Naive thymus-derived CD8-positive, alpha-beta T cell (primary cell): ENCODE data around the gene AJAP1. TPM values are rescaled to one million over a fixed set of nuclear protein-coding genes. Genes with fewer than 3 reads are reported as not detected.

Experiments
- ATAC-seq, 2 donors: fragments of 150-1000 bp; cut with Tn5 transposase in 1 of 2; sonication (Bioruptor Pico), chemical (Tn5 transposase) in 1 of 2; 1 replicate in 1 of 2; 2 replicates in 1 of 2; pipeline ENCODE4 v1.10.0; 2021; ENCODE audit warnings: mild to moderate bottlenecking in 2 of 2, moderate library complexity in 2 of 2
- POLR2A ChIA-PET: fragments of 350-600 bp; sonication (Branson Sonifier 250); formaldehyde crosslinking; loops from one replicate; lab custom pipeline; 2021; ENCODE audit warnings: antibody characterized with exemption; lab: Charles Lee
- DNase-seq, 10 donors: peaks; one replicate each; pipeline versions ENCODE4 v3.0.0 to v3.0.0-alpha.2; 2020 to 2022
- H3K27ac Mint-ChIP-seq, 10 donors: one replicate each; pipeline ENCODE4 v1.8.0; 2020 to 2022; ENCODE audit warnings: mild to moderate bottlenecking in 10 of 10, mixed read lengths in 10 of 10, moderate library complexity in 4 of 10, inconsistent platforms in 1 of 10
- H3K27me3 Mint-ChIP-seq, 5 donors: one replicate each; pipeline ENCODE4 v1.8.0; 2021 to 2022; ENCODE audit warnings: mixed read lengths in 5 of 5
- H3K36me3 Mint-ChIP-seq, 3 donors: one replicate each; pipeline ENCODE4 v1.8.0; 2020 to 2022; ENCODE audit warnings: mixed read lengths in 3 of 3, mild to moderate bottlenecking in 2 of 3, inconsistent platforms in 1 of 3
- H3K4me1 Mint-ChIP-seq, 4 donors: one replicate each; pipeline ENCODE4 v1.8.0; 2021 to 2022; ENCODE audit warnings: mixed read lengths in 4 of 4
- H3K4me3 Mint-ChIP-seq, 10 donors: one replicate each; pipeline ENCODE4 v1.8.0; 2020 to 2022; ENCODE audit warnings: mild to moderate bottlenecking in 10 of 10, mixed read lengths in 10 of 10, moderate library complexity in 6 of 10, inconsistent platforms in 1 of 10
- H3K9me3 Mint-ChIP-seq, 9 donors: one replicate each; pipeline ENCODE4 v1.8.0; 2020 to 2022; ENCODE audit warnings: mixed read lengths in 9 of 9, mild to moderate bottlenecking in 3 of 9, inconsistent platforms in 1 of 9, moderate library complexity in 1 of 9
- polyA plus RNA-seq, 3 donors: library from polyadenylated mRNA; unstranded; fragments of 300-500 nt; fragmentation: Illumina TruSeq; gene quantifications; one replicate each; pipeline ENCODE4 v1.2.3, GENCODE V29; 2021
- total RNA-seq, 8 experiments: library from RNA in 2 of 8; stranded (reverse) in 2 of 8; gene quantifications; one replicate each; pipeline ENCODE4 v1.2.3 and lab custom pipeline; 2021 to 2026

Gene AJAP1
- total and polyA plus RNA-seq, 5 experiments from 2014 or later: 0.01 to 0.21 (median 0.11) TPM; not detected in 2

DNA sequence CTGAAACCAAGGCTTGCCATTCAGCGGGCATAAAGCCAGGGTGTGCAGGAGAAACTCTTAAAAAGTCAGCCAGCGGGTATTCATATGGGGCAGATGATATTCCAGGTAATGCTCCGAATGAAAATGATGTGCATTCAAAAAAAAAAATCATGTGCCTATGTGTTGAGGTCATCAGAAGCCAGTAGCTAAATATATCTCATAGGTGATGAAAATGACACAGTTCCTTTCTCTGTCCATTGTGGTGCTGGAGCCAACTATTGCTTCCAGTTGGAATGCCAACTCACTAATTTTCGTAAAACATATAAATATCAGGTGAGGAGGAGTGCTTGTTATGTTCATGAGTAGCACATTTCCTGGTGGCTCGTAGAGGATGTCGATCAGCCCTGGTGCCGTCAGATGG is 23.2 kb downstream of the AJAP1 start:
- H3K27ac Mint-ChIP-seq: no peak overlapping the region
- H3K4me3 Mint-ChIP-seq: no peak overlapping the region
- DNase-seq (no peak), ATAC-seq (no peak)
- POLR2A ChIA-PET: no interaction called here
- H3K27me3 Mint-ChIP-seq: peaks cover 2 to 19% (median 3%) of the 10 kb centered on the region in 5 donors
- no peaks in the 10 kb centered on the region for H3K36me3 Mint-ChIP-seq
- no peaks in the 10 kb centered on the region for H3K4me1 Mint-ChIP-seq
- H3K9me3 Mint-ChIP-seq: peaks cover 5 to 36% (median 21%) of the 10 kb centered on the region in 9 donors

DNA sequence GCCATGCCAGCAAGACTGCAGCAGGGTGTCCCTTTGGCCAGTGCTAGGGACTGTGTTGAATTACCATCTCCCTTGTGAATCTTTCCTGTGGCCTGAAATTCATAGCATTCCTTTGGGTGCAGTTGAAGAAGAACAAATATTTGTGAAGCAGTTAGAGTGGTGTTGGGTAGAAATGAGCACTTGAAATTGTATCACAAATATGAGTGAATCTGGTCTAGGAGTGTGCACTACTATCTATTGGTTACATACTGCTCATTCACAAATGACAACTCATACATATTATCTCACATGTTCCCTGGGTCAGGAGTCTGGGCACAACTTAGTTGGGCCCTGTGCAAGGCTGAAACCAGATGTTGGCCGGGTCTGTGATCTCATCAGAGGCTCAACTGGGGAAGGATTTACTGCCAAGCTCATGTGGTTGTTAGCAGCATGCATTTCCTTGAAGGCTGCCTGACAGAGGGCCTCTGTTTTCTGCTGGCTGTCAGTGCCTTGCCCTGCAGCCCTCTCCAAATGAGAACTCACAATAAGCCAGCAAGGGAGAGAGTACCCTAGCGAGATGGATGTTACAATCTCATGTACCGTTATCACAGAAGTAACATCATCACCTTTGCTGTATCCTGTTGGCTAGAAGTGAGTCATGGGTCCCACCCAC is 23.8 kb downstream of the AJAP1 start:
- Mint-ChIP-seq H3K4me3 (no peak overlapping the region), H3K9me3 (peaks cover 5 to 36% (median 21%) of the 10 kb centered on the region in 9 donors), H3K27ac (no peak overlapping the region), H3K27me3 (peaks cover 2 to 19% (median 3%) of the 10 kb centered on the region in 5 donors), H3K36me3 (no peaks in the 10 kb centered on the region), H3K4me1 (no peaks in the 10 kb centered on the region)
- ATAC-seq: no peak
- POLR2A ChIA-PET: no interaction called here
- DNase-seq: no peak

DNA sequence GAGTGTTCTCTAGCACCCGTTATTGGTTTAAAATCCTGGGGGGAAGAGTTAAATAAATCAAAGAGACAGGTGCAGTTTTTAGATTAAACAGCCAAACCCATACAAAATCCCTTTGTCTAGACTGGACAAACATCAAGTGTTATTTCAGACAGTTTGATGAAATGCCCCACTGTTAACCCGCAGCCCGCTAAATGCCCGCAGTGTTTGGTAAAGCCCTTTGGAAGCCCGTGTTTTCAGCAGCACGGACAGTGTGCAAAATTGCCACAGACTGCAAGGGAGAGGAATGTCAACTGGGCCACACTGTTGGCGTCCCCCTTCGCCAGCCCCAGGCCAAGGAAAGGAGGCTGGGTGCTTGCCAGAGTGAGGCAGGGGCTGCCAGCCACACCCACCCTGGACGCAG is 26.6 kb downstream of the AJAP1 start:
- no peak overlapping the region for H3K4me3 Mint-ChIP-seq
- ATAC-seq: no peak

DNA sequence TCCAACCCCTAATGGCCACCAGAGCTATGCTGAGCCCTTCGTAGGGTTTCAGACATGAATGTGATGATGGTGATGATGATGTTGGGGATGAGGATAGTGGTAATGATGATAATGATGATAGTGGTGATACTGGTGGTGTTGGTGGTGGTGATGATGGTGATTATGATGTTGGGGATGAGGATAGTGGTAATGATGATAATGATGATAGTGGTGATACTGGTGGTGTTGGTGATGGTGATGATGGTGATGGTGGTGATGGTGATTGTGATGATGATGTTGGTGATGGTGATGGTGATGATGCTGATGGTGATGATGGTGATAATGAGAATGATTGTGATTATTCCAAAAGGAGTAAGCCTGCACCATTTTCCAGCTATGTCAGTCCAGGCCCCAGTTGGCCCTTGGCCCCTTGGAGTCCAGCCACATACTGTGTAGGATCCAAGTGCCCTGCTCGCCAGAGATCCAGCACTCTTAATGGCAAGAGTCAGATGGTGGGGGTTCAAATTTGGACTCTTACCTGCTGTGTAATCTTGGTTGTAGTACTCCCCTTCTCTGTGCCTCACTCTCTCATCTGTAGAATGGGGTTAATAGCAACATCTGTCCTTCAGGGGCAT is 28.3 kb downstream of the AJAP1 start:
- Mint-ChIP-seq H3K36me3 (no peaks in the 10 kb centered on the region), H3K9me3 (peaks cover 5 to 31% (median 19%) of the 10 kb centered on the region in 9 donors), H3K4me1 (no peaks in the 10 kb centered on the region), H3K27ac (no peak overlapping the region), H3K27me3 (peaks cover 3 to 22% (median 18%) of the 10 kb centered on the region in 5 donors), H3K4me3 (no peak overlapping the region)
- DNase-seq: no peak
- no peak for ATAC-seq
- POLR2A ChIA-PET: no interaction called here

More for the DNA sequence above, 26.6 kb downstream of the AJAP1 start:
- Mint-ChIP-seq H3K27me3 (peaks cover 4 to 16% (median 10%) of the 10 kb centered on the region in 5 donors), H3K27ac (no peak overlapping the region), H3K9me3 (peaks cover 5 to 36% (median 21%) of the 10 kb centered on the region in 9 donors), H3K36me3 (no peaks in the 10 kb centered on the region), H3K4me1 (no peaks in the 10 kb centered on the region)
- POLR2A ChIA-PET: no interaction called here
- DNase-seq: no peak

DNA sequence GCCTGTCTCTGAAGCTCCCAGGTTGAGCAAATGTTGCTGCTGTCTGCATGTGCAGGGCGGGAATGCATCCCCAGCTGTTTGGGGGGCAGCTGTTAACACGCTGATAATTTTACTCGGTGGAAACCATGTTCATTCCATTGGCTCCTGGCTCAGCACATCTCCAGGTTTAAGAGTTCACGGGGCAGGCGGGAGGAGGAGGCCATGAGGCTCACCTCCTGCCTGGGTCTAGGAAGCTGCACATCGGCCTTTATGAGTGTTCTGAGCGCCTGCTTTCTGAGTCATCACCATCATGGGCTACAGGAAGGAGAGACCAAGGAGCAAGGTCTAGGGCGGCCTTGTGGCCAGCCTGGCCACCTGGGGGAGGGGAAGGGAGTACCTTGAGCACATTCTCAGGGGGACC is 29.7 kb downstream of the AJAP1 start:
- Mint-ChIP-seq H3K9me3 (peaks cover 1 to 18% (median 9%) of the 10 kb centered on the region in 9 donors), H3K36me3 (no peaks in the 10 kb centered on the region), H3K4me1 (no peaks in the 10 kb centered on the region), H3K27ac (no peak overlapping the region), H3K27me3 (peaks cover 3 to 23% (median 19%) of the 10 kb centered on the region in 5 donors), H3K4me3 (no peak overlapping the region)
- DNase-seq (no peak), ATAC-seq (no peak)
- POLR2A ChIA-PET: no interaction called here

DNA sequence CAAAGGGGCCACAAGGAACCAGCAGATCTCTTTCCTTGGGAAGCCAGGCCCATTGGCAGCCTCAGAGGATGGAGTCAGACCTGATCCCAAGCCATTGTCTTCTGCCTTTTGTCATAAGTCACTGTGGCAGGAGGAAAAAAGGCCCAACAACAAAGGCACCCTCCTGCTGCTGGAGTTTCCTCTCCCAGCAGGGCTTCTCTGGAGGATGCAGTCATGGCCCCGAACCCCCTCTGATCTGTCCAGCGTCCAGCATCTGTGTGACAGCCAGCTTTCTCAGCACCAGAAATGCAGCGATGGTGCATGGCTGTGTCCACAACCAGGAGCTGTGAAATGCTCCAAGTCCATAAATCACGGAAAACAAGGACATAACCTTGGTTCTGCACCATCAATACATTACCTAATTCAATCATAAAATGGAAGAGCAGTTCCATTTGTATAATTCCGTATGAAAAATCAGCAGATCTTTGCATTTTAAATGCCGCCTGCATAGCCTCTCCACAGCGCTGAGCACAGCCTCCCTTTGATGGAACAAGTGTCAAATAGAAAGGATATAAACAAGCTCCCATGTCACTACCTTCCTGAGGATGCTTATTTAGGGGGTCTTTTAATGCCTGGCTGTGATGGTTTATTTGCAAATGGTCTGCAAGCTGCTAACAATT is 30.6 kb downstream of the AJAP1 start:
- ATAC-seq: no peak

DNA sequence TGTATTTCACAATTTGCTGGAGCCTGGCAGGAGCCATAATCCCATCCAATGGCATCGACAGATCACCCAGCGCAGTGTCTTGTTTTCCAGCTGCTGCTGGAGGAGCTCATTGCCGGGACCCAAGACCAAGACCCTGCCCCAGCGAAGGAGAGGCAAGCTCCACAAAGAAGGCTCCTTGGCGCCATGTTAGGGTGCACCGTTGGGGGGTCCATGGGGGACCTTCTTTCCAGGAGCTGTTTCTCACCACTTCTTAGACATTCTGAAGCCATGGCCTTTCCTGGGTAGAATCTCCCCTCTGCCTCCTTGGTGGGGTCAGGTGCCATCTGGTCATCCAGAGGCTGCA is 31.1 kb downstream of the AJAP1 start:
- Mint-ChIP-seq H3K9me3 (peaks cover 0 to 5% (median 4%) of the 10 kb centered on the region in 9 donors), H3K4me1 (no peaks in the 10 kb centered on the region), H3K27me3 (peaks cover 3 to 23% (median 19%) of the 10 kb centered on the region in 5 donors), H3K36me3 (no peaks in the 10 kb centered on the region), H3K27ac (no peak overlapping the region), H3K4me3 (no peak overlapping the region)
- POLR2A ChIA-PET: no interaction called here
- ATAC-seq: no peak
- no peak for DNase-seq

More for the DNA sequence above, 30.6 kb downstream of the AJAP1 start:
- H3K4me1 Mint-ChIP-seq: no peaks in the 10 kb centered on the region
- no peak for DNase-seq
- H3K4me3 Mint-ChIP-seq: no peak overlapping the region
- peaks cover 0 to 10% (median 6%) of the 10 kb centered on the region in 9 donors for H3K9me3 Mint-ChIP-seq
- POLR2A ChIA-PET: no interaction called here
- no peaks in the 10 kb centered on the region for H3K36me3 Mint-ChIP-seq
- H3K27ac Mint-ChIP-seq: no peak overlapping the region
- peaks cover 3 to 23% (median 19%) of the 10 kb centered on the region in 5 donors for H3K27me3 Mint-ChIP-seq

DNA sequence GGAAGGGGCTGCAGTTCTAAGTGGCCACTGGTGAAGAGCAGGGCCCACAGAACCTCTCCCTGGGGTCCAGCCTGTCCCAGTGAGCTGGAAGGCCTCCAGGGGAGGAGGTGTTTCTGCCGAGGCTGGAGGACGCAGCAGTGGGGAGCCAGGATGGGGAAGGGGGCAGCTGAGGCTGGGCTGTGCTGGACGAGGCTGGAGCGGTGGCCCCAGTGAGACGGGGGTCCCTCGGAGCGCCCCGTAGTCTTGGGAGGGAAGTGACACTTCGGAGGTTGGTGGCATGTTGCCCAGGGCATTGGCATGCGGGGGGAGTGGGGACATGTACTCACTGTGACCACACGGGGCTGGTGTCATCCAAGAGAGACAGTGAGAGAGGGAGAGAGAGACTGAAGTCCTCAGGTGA is 33.5 kb downstream of the AJAP1 start:
- Mint-ChIP-seq H3K27me3 (peaks cover 3 to 23% (median 16%) of the 10 kb centered on the region in 5 donors), H3K36me3 (no peaks in the 10 kb centered on the region), H3K4me1 (no peaks in the 10 kb centered on the region), H3K4me3 (no peak overlapping the region), H3K9me3 (no peaks in the 10 kb centered on the region), H3K27ac (no peak overlapping the region)
- ATAC-seq: no peak
- no peak for DNase-seq
- POLR2A ChIA-PET: no interaction called here

DNA sequence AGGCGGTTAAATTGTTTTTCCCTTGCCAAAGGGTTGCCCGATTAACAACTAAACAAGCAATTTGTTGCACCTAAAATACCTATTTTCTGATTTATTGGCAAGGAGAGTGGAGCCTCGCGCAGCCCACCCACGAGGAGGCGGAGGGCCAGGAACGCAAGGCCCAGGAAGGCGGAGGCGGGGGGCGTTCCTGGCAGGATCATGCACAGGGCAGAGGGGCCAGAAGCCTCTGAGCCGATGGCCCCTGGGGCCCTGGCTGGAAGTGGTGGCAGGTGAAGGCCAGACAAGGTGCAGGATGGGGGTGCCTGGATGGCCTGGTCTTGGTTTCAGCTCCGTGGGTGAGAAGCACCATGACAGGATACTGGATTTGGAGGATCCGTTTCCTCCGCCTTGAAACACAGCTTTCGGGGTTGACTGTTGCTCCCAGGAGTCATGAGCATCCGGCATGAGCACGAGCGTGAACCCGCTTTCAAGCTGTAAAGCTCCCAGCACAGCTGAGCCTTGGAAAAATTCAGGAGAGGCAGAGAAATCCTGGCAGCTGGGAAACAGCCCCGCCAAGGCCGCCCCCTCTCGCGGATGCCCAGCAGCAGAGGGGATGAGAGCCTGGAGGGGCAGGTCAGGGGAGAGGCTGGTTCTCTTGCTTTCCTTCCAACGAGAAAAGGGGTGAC is 35.0 kb downstream of the AJAP1 start:
- no peaks in the 10 kb centered on the region for H3K4me1 Mint-ChIP-seq
- H3K4me3 Mint-ChIP-seq: no peak overlapping the region
- DNase-seq (no peak), ATAC-seq (no peak)
- no peaks in the 10 kb centered on the region for H3K36me3 Mint-ChIP-seq
- no peaks in the 10 kb centered on the region for H3K9me3 Mint-ChIP-seq
- peaks cover 2 to 23% (median 13%) of the 10 kb centered on the region in 5 donors for H3K27me3 Mint-ChIP-seq
- no peak overlapping the region for H3K27ac Mint-ChIP-seq
- POLR2A ChIA-PET: no interaction called here

DNA sequence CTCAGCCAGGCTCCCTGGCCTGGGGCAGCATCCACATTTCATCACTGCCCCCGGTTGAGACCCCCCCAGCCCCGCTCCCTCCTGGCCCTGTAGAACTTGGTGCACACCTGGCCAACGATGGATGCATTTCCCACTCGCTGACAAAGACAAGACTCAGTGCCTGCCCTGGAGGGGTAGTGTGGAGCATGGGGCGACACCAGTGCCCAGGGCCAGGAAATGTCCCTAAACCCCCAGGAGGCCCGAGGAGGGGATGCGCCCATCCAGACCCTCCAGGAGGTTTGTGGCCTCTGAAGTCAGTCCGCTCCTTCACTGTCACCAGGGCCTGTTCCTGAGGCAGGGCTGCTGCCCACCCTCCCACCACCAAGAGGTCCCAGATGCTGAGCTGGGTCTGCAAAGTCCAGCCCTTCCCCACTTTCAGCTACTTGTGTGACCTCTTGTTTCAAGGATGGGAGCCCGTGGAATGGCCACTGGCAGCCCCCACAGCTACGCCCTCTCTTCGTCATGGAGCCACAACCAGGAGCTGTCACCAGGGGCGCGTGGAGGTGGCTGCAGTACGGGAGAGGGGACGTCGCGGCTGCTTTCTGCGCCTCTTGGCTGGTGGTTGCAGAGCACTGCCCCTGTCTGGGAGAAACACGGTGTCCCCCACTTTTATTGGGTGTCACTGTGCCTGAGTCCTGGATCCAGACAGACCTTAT is 35.7 kb downstream of the AJAP1 start:
- no peak for ATAC-seq
- POLR2A ChIA-PET: interaction anchor here (0.6 kb wide), 1 partner anchor 17 kb away, joined by 4 read pairs; no protein-coding TSS in a partner anchor
- Mint-ChIP-seq H3K4me1 (peaks cover 0 to 3% (median 0%) of the 10 kb centered on the region in 4 donors), H3K9me3 (no peaks in the 10 kb centered on the region), H3K4me3 (no peak overlapping the region), H3K27me3 (peaks cover under 1 to 23% (median 6%) of the 10 kb centered on the region in 5 donors), H3K27ac (no peak overlapping the region), H3K36me3 (no peaks in the 10 kb centered on the region)
- DNase-seq: no peak

DNA sequence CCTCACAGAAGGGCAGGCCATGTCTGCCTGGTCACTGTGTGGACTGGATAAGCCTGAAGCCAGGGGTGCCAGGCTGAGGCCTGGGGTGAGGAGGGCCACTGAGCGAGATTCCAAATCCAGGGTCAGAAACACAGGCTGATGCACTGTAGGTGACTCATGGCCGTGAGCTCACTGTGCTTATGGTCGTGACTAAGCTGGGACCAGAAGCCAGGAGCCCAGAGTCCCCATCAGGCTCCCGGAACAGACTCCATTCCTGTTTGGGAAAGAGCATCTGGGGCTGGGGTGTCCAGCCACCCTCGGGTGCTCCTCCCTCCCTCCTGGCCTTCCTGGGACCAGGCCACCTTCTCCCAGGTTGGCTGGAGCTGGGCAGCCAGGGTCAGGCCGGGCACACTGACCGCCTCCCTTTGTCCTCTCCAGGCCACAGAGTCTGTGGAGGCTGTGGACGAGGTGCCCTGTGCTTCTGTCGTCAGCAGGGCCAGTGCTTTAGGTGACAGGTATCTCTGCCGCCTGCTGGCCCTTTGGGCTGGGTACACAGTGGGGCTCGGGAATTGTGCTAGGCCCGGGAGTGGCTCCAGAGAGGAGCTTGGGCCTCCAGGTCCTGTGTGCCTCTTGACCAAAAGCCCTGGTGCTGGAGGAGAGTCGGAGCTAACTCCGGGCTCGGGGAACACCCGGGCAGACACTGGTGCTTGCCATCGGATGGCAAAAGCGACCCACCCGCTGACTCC is 36.7 kb downstream of the AJAP1 start:
- H3K27me3 Mint-ChIP-seq: peaks cover 0 to 21% (median 5%) of the 10 kb centered on the region in 5 donors
- POLR2A ChIA-PET: no interaction called here
- DNase-seq (no peak), ATAC-seq (no peak)
- no peaks in the 10 kb centered on the region for H3K9me3 Mint-ChIP-seq
- no peaks in the 10 kb centered on the region for H3K36me3 Mint-ChIP-seq
- H3K4me3 Mint-ChIP-seq: no peak overlapping the region
- peaks cover 0 to 5% (median 0%) of the 10 kb centered on the region in 4 donors for H3K4me1 Mint-ChIP-seq
- H3K27ac Mint-ChIP-seq: no peak overlapping the region
